Thyroid gland (tissue), 4 donors: ENCODE results near the gene NEMF. TPM values are rescaled to one million over a fixed set of nuclear protein-coding genes. Genes with fewer than 3 reads are reported as not detected.
A peak's percentile ranks its signal among the peaks of the same experiment; 100 is the strongest.
"Not testable (repeated sequence)": the region's sequence is repeated elsewhere in the genome, so short reads cannot be mapped to it uniquely, and the experiment has no call there.

Experiments
- DNase-seq, 2 donors: peaks; one replicate each; pipeline ENCODE4 v3.0.0-alpha.2; 2019
- H3K27ac ChIP-seq, 3 donors: fragments of 200-600 bp; sonication (generic); 1 replicate in 2 of 3; 2 replicates in 1 of 3; pipeline ENCODE4 v1.5.1; 2016 to 2019; ENCODE audit warnings: mild to moderate bottlenecking in 1 of 3, moderate library complexity in 1 of 3
- H3K27me3 ChIP-seq: fragments of 200-600 bp; sonication (generic); one replicate; pipeline ENCODE4 v1.5.1; 2019
- H3K36me3 ChIP-seq, 2 donors: fragments of 200-600 bp; sonication (generic); one replicate each; pipeline ENCODE4 v1.5.1; 2016 to 2019
- H3K4me1 ChIP-seq, 2 donors: fragments of 200-600 bp; sonication (generic); one replicate each; pipeline ENCODE4 v1.5.1; 2017 to 2019
- H3K4me3 ChIP-seq, 3 donors: fragments of 200-600 bp; sonication (generic); replicated peaks in 1 of 3; 1 replicate in 2 of 3; 2 replicates in 1 of 3; pipeline ENCODE4 v1.5.1; 2016; ENCODE audit warnings: mild to moderate bottlenecking in 1 of 3
- H3K9me3 ChIP-seq: fragments of 200-600 bp; sonication (generic); one replicate; pipeline ENCODE4 v1.5.1; 2017
- POLR2A ChIP-seq, 2 donors: fragments of 450-650 bp; IDR thresholded peaks; one replicate each; pipeline ENCODE4 v1.6.1; 2017; ENCODE audit warnings: antibody characterized with exemption in 2 of 2, mild to moderate bottlenecking in 2 of 2, moderate library complexity in 1 of 2
- WGBS, 2 donors: methylation state at CpG; one replicate each; pipeline ENCODE4 v1.1.5; 2017; 5-methylcytosine and 5-hydroxymethylcytosine counted together
- intact Hi-C: fragments of 100-400 bp; cut with DNase I; formaldehyde crosslinking; loops from one replicate; pipeline ENCODE4 v1.15.1; 2023
- total RNA-seq, 4 donors: library from RNA; depleted of rRNA; stranded (reverse); fragments of >200 nt; gene quantifications; one replicate each; pipeline ENCODE4 v1.2.3, GENCODE V29; 2016
- TF ChIP-seq, protein P1 (sequence below), 6 experiments: fragments of 200-600 bp in 3 of 6; fragments of 450-650 bp in 3 of 6; sonication (generic) in 3 of 6; IDR thresholded peaks; one replicate each; pipeline ENCODE4 v1.5.1; 2016 to 2019; ENCODE audit warnings: antibody characterized with exemption in 6 of 6, mild to moderate bottlenecking in 2 of 6, inconsistent platforms in 1 of 6, moderate library complexity in 1 of 6

The NEMF gene
- total RNA-seq, 4 donors from 2014 or later: 93.9 to 170 (median 118) TPM

DNA sequence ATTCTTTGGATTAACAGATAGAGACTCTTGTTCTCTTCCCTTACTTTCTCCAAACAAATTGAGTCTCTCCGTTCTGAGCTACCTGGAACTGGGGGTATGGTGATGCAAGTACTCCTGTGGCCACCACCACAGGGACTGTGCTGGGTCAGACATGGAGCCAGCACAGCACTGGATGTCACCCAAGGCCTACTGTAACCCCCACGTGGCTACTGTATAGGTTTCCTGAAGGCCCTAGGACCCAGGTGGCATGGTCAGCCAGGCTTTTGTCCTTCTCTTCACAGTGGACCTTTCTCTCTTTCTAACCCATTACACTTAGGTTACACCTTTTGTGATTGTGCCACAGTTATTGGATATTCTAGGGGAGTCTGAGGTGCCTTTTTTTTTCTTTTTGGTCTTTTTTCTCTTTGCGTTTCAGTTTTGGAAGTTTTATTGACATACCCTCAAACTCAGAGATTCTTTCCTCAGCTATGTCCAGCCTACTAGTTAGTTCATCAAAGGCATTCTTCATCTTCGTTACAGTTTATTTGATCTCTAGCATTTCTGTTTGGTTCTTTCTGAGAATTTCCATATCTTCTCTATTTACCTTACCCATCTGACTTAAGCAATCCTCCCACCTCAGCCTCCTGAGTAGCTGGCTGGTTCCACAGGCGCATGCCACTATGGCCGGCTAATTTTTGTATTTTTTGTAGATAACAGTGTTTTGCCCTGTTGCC, 90.6 kb downstream of the NEMF start:
- DNase-seq: no peak
- H3K4me3 ChIP-seq: no peak overlapping the region
- no peaks in the 10 kb centered on the region for H3K36me3 ChIP-seq
- intact Hi-C loops: loop anchor here (10.0 kb wide), 1 partner anchor 67 kb away; the partner anchor contains the start of gene KLHDC1
- no peaks in the 10 kb centered on the region for H3K9me3 ChIP-seq
- no peaks in the 10 kb centered on the region for H3K27me3 ChIP-seq
- TF ChIP-seq, protein P1, sequence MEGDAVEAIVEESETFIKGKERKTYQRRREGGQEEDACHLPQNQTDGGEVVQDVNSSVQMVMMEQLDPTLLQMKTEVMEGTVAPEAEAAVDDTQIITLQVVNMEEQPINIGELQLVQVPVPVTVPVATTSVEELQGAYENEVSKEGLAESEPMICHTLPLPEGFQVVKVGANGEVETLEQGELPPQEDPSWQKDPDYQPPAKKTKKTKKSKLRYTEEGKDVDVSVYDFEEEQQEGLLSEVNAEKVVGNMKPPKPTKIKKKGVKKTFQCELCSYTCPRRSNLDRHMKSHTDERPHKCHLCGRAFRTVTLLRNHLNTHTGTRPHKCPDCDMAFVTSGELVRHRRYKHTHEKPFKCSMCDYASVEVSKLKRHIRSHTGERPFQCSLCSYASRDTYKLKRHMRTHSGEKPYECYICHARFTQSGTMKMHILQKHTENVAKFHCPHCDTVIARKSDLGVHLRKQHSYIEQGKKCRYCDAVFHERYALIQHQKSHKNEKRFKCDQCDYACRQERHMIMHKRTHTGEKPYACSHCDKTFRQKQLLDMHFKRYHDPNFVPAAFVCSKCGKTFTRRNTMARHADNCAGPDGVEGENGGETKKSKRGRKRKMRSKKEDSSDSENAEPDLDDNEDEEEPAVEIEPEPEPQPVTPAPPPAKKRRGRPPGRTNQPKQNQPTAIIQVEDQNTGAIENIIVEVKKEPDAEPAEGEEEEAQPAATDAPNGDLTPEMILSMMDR (IDR thresholded peaks at IDR 0.05): no peak
- TF ChIP-seq POLR2A (IDR thresholded peaks at IDR 0.05): no peak
- H3K4me1 ChIP-seq: peaks cover 0 to 12% of the 10 kb centered on the region in 2 donors
- WGBS, 2 donors: 91 to 92% methylated on average over 6 of the region's 6 CpGs
- peak overlapping the region in 1 of 3 donors; percentile 1 for H3K27ac ChIP-seq

DNA sequence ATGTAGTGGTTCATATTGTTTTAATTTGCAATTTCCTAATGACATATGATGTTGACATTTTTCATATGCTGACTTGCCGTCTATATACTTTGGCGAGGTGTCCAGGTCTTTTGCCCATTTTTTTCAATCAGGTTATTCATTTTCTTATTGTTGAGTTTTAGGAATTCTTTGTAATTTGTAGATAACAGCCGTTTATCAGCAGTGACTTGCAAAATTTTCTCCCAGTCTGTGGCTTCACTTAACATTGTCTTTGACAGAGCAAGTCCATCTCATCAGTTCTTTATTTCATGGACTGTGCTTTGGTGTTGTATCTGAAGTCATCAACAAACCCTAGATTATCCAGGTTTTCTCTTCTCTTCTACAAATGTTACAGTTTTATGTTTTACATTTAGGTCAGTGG, 97.2 kb downstream of the NEMF start:
- WGBS, 2 donors: 85 to 91% methylated on average over 3 of the region's 3 CpGs
- Histone ChIP-seq H3K9me3 (no peaks in the 10 kb centered on the region), H3K27ac (no peak overlapping the region), H3K4me1 (no peaks in the 10 kb centered on the region), H3K36me3 (peaks cover 0 to 4% of the 10 kb centered on the region in 2 donors), H3K4me3 (no peak overlapping the region), H3K27me3 (no peaks in the 10 kb centered on the region)
- no peak for DNase-seq
- intact Hi-C loops: no loop called here
- TF ChIP-seq POLR2A (IDR thresholded peaks at IDR 0.05): no peak
- TF ChIP-seq, protein P1 (IDR thresholded peaks at IDR 0.05): no peak

DNA sequence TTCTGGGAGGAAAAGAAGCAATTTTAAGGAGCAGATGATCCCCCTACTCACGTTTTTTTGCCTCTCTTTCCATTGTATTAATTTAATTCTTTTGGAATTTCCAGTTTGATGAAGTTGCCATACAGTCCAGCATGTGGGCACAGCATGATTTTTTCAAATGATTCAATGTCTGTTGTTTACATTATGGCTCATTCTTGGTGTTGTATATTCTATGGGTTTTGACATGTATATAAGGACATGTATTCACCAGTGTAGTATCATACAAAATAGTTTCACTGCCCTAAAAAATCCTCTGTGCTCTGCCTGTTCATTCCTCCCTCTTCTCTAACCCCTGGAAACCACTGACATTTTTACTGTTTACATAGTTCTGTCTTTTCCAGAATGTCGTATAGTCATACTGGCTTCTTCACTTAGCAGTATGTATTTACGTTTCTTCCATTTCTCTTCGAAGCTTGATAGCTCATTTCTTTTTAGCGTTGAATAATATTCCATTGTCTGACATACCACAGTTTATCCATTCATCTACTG, 98.0 kb downstream of the NEMF start:
- peaks cover 0 to 4% of the 10 kb centered on the region in 2 donors for H3K36me3 ChIP-seq
- no peak for DNase-seq
- no peak overlapping the region for H3K4me3 ChIP-seq
- H3K27ac ChIP-seq: no peak overlapping the region
- intact Hi-C loops: no loop called here
- WGBS, 2 donors: 87 to 88% methylated on average over 5 of the region's 5 CpGs
- no peaks in the 10 kb centered on the region for H3K9me3 ChIP-seq
- no peaks in the 10 kb centered on the region for H3K4me1 ChIP-seq
- no peaks in the 10 kb centered on the region for H3K27me3 ChIP-seq
- TF ChIP-seq POLR2A (IDR thresholded peaks at IDR 0.05): no peak
- TF ChIP-seq, protein P1 (IDR thresholded peaks at IDR 0.05): no peak

DNA sequence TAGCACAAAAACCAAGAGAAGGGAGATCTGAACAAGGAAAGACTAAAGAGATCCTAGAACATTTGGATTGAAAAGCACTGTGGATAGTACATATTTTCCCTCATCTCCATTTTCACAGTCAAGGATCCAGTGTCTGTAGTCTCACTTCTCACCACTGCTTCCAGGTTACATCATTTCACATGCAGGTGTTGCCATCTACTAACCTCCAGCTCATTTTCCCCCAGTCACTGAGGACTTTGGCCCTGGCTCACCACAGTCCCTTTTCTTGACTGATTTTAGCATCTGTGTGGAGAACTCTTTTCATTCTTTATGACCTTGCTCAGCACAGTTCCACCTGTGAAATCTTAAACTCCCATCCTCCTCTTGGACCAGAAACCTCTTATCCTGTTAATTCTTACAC, 106.1 kb downstream of the NEMF start:
- H3K27ac ChIP-seq, H3K36me3 ChIP-seq, intact Hi-C loops, H3K4me3 ChIP-seq, H3K27me3 ChIP-seq, H3K9me3 ChIP-seq, DNase-seq: not testable (repeated sequence)
- peaks cover 5 to 14% of the 10 kb centered on the region in 2 donors for H3K4me1 ChIP-seq

DNA sequence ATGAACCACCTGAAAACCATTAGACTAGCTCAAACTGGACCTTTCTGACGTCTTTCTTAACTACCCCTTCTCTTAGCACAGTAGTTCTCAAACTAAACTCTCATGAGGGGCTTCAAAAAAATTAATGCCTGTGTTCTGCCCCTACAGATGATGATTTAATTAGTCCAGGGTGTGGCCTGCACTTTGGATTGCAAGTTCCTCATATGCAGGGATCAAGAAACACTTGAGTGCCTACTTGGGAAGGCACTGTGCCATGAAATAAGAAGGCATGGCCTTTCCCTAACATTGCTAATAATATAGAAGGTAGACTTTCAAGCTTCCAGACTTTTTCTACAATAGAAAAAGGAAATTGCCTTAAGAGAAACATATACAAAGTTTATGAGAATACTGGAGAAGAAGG, 107.4 kb downstream of the NEMF start:
- Histone ChIP-seq H3K36me3 (no peaks in the 10 kb centered on the region), H3K4me1 (peaks cover 5 to 14% of the 10 kb centered on the region in 2 donors), H3K27ac (peak overlapping the region; percentile 25 to 42 (median 42)), H3K9me3 (no peaks in the 10 kb centered on the region), H3K4me3 (no peak overlapping the region), H3K27me3 (no peaks in the 10 kb centered on the region)
- intact Hi-C loops: no loop called here
- WGBS, 2 donors: 43 to 50% methylated on average over 1 of the region's 1 CpG
- TF ChIP-seq, protein P1 (IDR thresholded peaks at IDR 0.05): no peak
- TF ChIP-seq POLR2A (IDR thresholded peaks at IDR 0.05): no peak
- peak; percentile 68 to 69 for DNase-seq

DNA sequence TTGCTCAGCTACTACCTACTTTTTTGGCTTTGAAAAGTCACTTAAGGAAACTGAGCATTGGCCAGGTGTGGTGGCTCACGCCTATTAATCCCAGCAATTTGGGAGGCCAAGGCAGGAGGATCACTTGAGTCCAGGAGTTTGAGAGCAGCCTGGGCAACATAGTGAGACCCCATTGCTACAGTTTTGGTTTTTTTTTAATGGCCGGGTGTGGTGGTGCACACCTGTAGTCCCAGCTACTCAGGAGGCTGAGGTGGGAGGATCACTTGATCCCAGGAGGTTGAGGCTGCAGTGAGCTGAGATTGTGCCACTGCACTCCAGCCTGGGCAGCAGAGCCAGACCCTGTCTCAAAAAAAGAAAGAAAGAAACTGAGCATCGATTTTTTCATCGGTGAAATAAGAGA, 116.9 kb downstream of the NEMF start:
- H3K9me3 ChIP-seq, DNase-seq, intact Hi-C loops, H3K4me1 ChIP-seq, H3K27ac ChIP-seq, H3K4me3 ChIP-seq, H3K27me3 ChIP-seq: not testable (repeated sequence)
- peaks cover 7 to 14% of the 10 kb centered on the region in 2 donors for H3K36me3 ChIP-seq
- WGBS, 2 donors: 89 to 95% methylated on average over 4 of the region's 4 CpGs
